ENCODE results near the gene EVI5. TPM values are rescaled to one million over a fixed set of nuclear protein-coding genes. Genes with fewer than 3 reads are reported as not detected.
A peak's percentile ranks its signal among the peaks of the same experiment; 100 is the strongest.

The EVI5 gene
- polyA plus RNA-seq: 1 to 10 TPM; 1.6 to 1.9 TPM

DNA sequence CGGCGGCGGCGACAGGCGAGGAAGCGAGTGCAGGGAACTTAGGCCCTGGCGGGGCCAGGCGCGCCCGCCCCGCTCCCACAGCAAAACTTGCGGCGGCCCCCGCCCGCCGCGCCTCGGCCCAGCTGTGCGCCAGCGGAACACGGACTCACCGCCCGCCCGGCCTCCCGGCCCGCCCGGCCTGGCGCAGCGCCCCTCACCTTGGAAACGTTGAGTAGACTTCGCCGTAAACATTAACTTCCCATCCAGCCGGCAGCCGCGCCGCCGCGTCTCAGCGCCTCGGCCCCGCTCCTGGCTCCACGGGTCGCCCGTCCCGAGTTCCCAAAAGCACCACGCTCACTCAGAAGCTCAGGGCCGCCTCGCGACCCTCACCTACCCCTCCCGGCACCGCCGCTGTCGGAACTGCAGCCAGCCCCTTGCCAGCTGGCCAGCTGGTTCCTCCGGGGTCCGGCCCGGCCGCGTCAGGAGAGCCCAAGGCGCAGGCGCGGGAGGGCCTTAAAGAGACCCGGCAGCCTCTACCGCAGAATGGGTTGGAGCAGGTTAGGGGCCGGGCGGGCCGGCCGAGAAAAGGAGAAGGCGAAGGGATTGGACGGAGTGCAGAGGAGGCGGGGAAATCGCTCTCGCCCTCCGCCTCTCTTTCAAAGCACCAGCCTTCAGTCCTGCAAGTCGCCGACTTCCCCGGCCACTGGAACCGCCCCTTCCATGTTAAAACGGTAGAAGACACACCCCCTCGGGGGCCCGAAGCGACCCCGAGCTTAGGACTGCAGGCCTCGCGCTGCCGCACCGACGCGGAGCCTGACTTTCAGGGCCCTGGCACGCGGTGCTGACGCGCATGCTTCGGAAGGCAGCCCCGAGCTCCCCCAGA is at the start of gene EVI5:
Gene EVI5, minus strand, starts transcription at position 470 of the 862 bp plus-strand sequence. CDS start 48,562 bp downstream, outside the sequence.
- no peaks in the 10 kb centered on the region for H3K36me3 ChIP-seq (ENCODE audit: control insufficient read depth in 2 of 2, insufficient read depth in 2 of 2, low read length in 1 of 2)
- H3K9me3 ChIP-seq (ENCODE audit: control insufficient read depth in 2 of 2, insufficient read depth in 1 of 2, low read depth in 1 of 2, low read length in 1 of 2): no peaks in the 10 kb centered on the region
- peak within 1 kb of the TSS; percentile 84 to 85 for H3K4me3 ChIP-seq (ENCODE audit: low read depth in 1 of 2, low read length in 2 of 2)
- H3K27ac ChIP-seq (ENCODE audit: low read depth in 2 of 2, low read length in 1 of 2): peak within 1 kb of the TSS; percentile 95 to 98
- H3K4me1 ChIP-seq (ENCODE audit: control insufficient read depth in 2 of 2, insufficient read depth in 2 of 2, low read length in 1 of 2): peaks cover 0 to 2% of the 10 kb centered on the region in 2 donors
- 1% methylated on average over 71 to 94 of the region's 94 CpGs for WGBS, 2 donors
- no peaks in the 10 kb centered on the region for H3K27me3 ChIP-seq (ENCODE audit: control insufficient read depth in 1 of 2, insufficient read depth in 2 of 2, low read length in 2 of 2)

DNA sequence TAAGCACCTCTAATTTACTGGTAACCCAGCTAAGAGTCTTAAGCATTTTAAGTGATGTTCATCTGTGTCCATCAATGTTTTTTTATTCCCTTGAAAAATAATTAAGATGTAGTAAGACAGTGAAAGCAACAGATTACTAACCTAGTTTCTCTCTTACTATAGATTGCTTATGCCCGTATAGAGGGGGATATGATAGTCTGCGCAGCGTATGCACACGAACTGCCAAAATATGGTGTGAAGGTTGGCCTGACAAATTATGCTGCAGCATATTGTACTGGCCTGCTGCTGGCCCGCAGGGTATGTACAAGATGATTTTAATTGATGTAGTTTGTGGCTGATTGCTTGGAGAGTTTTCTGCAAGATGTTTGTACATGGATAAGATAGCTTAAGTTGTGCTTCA is 49.7 kb upstream of the EVI5 start:
- peak overlapping the region in 1 of 2 donors; percentile 94 for H3K4me3 ChIP-seq (ENCODE audit: low read depth in 1 of 2, low read length in 2 of 2)
- H3K4me1 ChIP-seq (ENCODE audit: control insufficient read depth in 2 of 2, insufficient read depth in 2 of 2, low read length in 1 of 2): peaks cover 0 to 3% of the 10 kb centered on the region in 2 donors
- 59 to 64% methylated on average over 5 of the region's 5 CpGs for WGBS, 2 donors
- H3K9me3 ChIP-seq (ENCODE audit: control insufficient read depth in 2 of 2, insufficient read depth in 1 of 2, low read depth in 1 of 2, low read length in 1 of 2): no peaks in the 10 kb centered on the region
- H3K27me3 ChIP-seq (ENCODE audit: control insufficient read depth in 1 of 2, insufficient read depth in 2 of 2, low read length in 2 of 2): no peaks in the 10 kb centered on the region
- H3K27ac ChIP-seq (ENCODE audit: low read depth in 2 of 2, low read length in 1 of 2): no peak overlapping the region
- peaks cover 0 to 2% of the 10 kb centered on the region in 2 donors for H3K36me3 ChIP-seq (ENCODE audit: control insufficient read depth in 2 of 2, insufficient read depth in 2 of 2, low read length in 1 of 2)

DNA sequence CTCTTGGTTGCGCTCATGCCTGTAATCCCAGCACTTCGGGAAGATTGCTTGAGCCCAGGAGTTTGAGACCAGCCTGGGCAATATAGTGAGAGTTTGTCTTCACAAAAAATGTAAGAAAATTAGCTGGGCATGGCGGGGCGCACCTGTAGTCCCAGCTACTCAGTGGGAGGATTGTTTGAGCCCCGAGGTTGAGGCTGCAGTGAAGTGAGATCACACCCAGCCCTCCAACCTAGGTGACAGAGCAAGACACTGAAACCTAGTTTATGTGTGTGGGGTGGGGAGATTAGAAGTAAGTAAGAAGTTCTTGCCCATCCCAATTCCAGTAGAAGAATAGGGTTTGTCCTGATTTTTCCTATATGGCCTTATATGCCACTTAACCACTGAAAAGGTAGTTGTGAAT is 48.9 kb upstream of the EVI5 start:
- Histone ChIP-seq H3K36me3 (ENCODE audit: control insufficient read depth in 2 of 2, insufficient read depth in 2 of 2, low read length in 1 of 2) (peaks cover 0 to 2% of the 10 kb centered on the region in 2 donors), H3K4me3 (ENCODE audit: low read depth in 1 of 2, low read length in 2 of 2) (peak overlapping the region in 1 of 2 donors; percentile 94), H3K9me3 (ENCODE audit: control insufficient read depth in 2 of 2, insufficient read depth in 1 of 2, low read depth in 1 of 2, low read length in 1 of 2) (no peaks in the 10 kb centered on the region), H3K27ac (ENCODE audit: low read depth in 2 of 2, low read length in 1 of 2) (peak overlapping the region in 1 of 2 donors; percentile 59), H3K27me3 (ENCODE audit: control insufficient read depth in 1 of 2, insufficient read depth in 2 of 2, low read length in 2 of 2) (no peaks in the 10 kb centered on the region), H3K4me1 (ENCODE audit: control insufficient read depth in 2 of 2, insufficient read depth in 2 of 2, low read length in 1 of 2) (peaks cover 0 to 3% of the 10 kb centered on the region in 2 donors)
- WGBS, 2 donors: 45 to 48% methylated on average over 5 of the region's 5 CpGs

GRCh38 chr1:92832537-92833114 is 47.7 kb upstream of the EVI5 start:
- Histone ChIP-seq H3K36me3 (ENCODE audit: control insufficient read depth in 2 of 2, insufficient read depth in 2 of 2, low read length in 1 of 2) (no peaks in the 10 kb centered on the region), H3K9me3 (ENCODE audit: control insufficient read depth in 2 of 2, insufficient read depth in 1 of 2, low read depth in 1 of 2, low read length in 1 of 2) (no peaks in the 10 kb centered on the region), H3K27me3 (ENCODE audit: control insufficient read depth in 1 of 2, insufficient read depth in 2 of 2, low read length in 2 of 2) (no peaks in the 10 kb centered on the region), H3K27ac (ENCODE audit: low read depth in 2 of 2, low read length in 1 of 2) (peak overlapping the region; percentile 89 to 95), H3K4me3 (ENCODE audit: low read depth in 1 of 2, low read length in 2 of 2) (peak overlapping the region; percentile 94 to 95), H3K4me1 (ENCODE audit: control insufficient read depth in 2 of 2, insufficient read depth in 2 of 2, low read length in 1 of 2) (peaks cover 0 to 3% of the 10 kb centered on the region in 2 donors)
- 0 to 1% methylated on average over 19 of the region's 19 CpGs for WGBS, 2 donors

DNA sequence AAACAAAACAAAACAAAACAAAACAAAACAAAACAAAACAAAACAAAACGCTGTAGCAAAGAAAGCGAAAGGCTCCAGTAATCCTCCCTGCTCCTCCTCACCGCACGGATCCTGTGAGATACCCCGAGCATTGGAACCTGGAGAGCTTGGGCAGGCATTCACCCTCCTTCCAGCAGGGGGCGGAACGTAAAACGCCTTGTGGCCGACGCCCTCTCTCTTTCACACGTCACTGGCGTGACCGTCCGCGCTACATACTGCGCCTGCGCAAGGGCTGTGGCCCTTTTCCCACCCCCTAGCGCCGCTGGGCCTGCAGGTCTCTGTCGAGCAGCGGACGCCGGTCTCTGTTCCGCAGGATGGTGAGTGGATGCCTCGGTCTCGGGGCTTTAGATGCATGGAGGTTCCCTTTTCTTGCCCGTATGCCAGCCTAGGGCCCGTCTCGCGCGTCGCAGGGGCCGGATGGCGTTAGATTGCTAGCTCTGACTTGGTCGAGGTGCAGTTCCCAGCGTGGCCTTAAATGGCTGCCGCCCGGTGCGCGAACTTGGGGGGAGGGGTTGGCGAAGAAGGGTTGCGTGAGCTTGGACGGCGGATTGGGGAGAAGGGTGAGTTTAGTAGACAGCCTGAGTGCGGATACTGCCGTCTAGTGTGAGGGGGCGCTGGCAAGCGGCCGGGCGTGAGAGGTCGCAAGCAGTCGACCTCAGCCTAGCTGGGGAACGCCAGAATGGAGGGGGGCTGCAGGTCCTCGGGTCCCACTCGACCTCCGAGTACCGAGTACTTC is 47.0 kb upstream of the EVI5 start, which contains the start of gene RPL5:
Gene RPL5, plus strand, starts transcription at position 279 of the 775 bp plus-strand sequence. Its CDS starts 75 bp downstream, at position 354.
- H3K4me1 ChIP-seq (ENCODE audit: control insufficient read depth in 2 of 2, insufficient read depth in 2 of 2, low read length in 1 of 2): peaks cover 0 to 3% of the 10 kb centered on the region in 2 donors
- H3K27ac ChIP-seq (ENCODE audit: low read depth in 2 of 2, low read length in 1 of 2): peak within 1 kb of the TSS; percentile 89 to 95
- H3K4me3 ChIP-seq (ENCODE audit: low read depth in 1 of 2, low read length in 2 of 2): peak within 1 kb of the TSS; percentile 94 to 95
- no peaks in the 10 kb centered on the region for H3K27me3 ChIP-seq (ENCODE audit: control insufficient read depth in 1 of 2, insufficient read depth in 2 of 2, low read length in 2 of 2)
- WGBS, 2 donors: 0 to 1% methylated on average over 57 of the region's 57 CpGs
- no peaks in the 10 kb centered on the region for H3K9me3 ChIP-seq (ENCODE audit: control insufficient read depth in 2 of 2, insufficient read depth in 1 of 2, low read depth in 1 of 2, low read length in 1 of 2)
- no peaks in the 10 kb centered on the region for H3K36me3 ChIP-seq (ENCODE audit: control insufficient read depth in 2 of 2, insufficient read depth in 2 of 2, low read length in 1 of 2)

DNA sequence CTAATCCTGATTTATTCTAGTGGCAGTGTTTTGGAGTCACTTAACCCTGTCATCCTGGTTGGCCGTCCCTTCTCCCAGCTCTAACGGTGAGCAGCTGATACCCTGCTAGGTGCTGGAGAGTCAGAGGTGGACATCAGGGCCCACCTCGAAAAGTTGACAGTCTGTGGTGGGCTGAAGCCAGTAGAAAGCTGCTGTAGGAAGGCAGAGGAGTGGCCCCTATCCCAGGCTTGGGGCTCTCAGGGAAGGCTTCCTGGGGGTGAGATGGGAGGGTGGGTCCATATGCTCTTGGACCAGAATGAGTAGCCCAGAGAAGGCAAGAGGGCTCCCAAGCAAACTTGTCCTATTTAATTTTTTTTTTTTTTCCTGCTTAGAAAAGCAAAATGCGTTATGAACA is 46.5 kb upstream of the EVI5 start:
- no peaks in the 10 kb centered on the region for H3K27me3 ChIP-seq (ENCODE audit: control insufficient read depth in 1 of 2, insufficient read depth in 2 of 2, low read length in 2 of 2)
- H3K4me1 ChIP-seq (ENCODE audit: control insufficient read depth in 2 of 2, insufficient read depth in 2 of 2, low read length in 1 of 2): peaks cover 0 to 3% of the 10 kb centered on the region in 2 donors
- WGBS, 2 donors: 50 to 61% methylated on average over 4 of the region's 4 CpGs
- H3K9me3 ChIP-seq (ENCODE audit: control insufficient read depth in 2 of 2, insufficient read depth in 1 of 2, low read depth in 1 of 2, low read length in 1 of 2): no peaks in the 10 kb centered on the region
- H3K27ac ChIP-seq (ENCODE audit: low read depth in 2 of 2, low read length in 1 of 2): peak overlapping the region in 1 of 2 donors; percentile 13
- H3K36me3 ChIP-seq (ENCODE audit: control insufficient read depth in 2 of 2, insufficient read depth in 2 of 2, low read length in 1 of 2): no peaks in the 10 kb centered on the region
- H3K4me3 ChIP-seq (ENCODE audit: low read depth in 1 of 2, low read length in 2 of 2): peak overlapping the region in 1 of 2 donors; percentile 94

- no peaks in the 10 kb centered on the region for H3K36me3 ChIP-seq (ENCODE audit: control insufficient read depth in 2 of 2, insufficient read depth in 2 of 2, low read length in 1 of 2)
- H3K9me3 ChIP-seq (ENCODE audit: control insufficient read depth in 2 of 2, insufficient read depth in 1 of 2, low read depth in 1 of 2, low read length in 1 of 2): no peaks in the 10 kb centered on the region
- 69 to 77% methylated on average over 5 to 6 of the region's 6 CpGs for WGBS, 2 donors
- H3K4me3 ChIP-seq (ENCODE audit: low read depth in 1 of 2, low read length in 2 of 2): no peak overlapping the region
- H3K4me1 ChIP-seq (ENCODE audit: control insufficient read depth in 2 of 2, insufficient read depth in 2 of 2, low read length in 1 of 2): no peaks in the 10 kb centered on the region
- H3K27me3 ChIP-seq (ENCODE audit: control insufficient read depth in 1 of 2, insufficient read depth in 2 of 2, low read length in 2 of 2): no peaks in the 10 kb centered on the region
- no peak overlapping the region for H3K27ac ChIP-seq (ENCODE audit: low read depth in 2 of 2, low read length in 1 of 2)
These were observed 41.9 kb upstream of the EVI5 start for GRCh38 chr1:92826792-92827191.

DNA sequence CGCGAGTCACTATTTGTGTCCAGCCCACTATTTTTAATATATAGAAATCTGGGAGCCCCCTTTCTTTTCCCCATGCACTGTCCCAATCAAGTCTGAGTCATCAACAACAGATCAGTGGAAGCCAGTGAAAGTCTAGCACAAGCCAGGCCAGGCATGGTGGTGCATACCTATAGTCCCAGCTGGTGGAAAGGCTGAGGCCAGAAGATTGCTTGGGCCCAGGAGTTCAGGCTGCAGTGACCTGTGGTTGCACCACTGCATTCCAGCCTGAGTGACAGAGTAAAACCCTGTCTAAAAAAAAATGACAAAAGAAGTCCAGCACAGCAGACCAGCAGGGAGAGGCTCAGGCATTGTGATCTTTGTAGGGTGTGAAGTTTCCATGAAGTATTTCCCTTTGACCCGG is 38.0 kb upstream of the EVI5 start:
- no peaks in the 10 kb centered on the region for H3K4me1 ChIP-seq (ENCODE audit: control insufficient read depth in 2 of 2, insufficient read depth in 2 of 2, low read length in 1 of 2)
- 81 to 84% methylated on average over 3 of the region's 3 CpGs for WGBS, 2 donors

DNA sequence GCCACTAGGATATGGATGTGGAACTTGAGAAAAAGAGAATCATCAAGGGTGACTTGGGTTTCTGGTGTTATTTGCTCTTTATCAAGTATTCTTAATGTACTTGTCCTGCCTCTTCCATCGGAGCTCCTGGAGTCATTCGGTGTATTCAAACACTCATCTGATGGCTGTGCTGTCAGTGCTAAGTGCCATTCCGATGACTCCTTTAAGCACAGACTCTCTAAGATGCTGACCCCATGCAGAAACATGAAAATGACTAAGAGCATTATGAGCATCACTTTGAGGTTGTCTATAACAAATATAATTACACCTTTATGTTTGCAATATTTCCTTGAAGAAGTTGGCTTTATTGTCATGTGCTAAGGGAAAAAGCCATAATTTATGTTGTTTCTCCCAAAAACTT is 35.6 kb upstream of the EVI5 start:
- 87 to 88% methylated on average over 3 of the region's 3 CpGs for WGBS, 2 donors
- no peaks in the 10 kb centered on the region for H3K9me3 ChIP-seq (ENCODE audit: control insufficient read depth in 2 of 2, insufficient read depth in 1 of 2, low read depth in 1 of 2, low read length in 1 of 2)
- H3K4me3 ChIP-seq (ENCODE audit: low read depth in 1 of 2, low read length in 2 of 2): no peak overlapping the region
- no peak overlapping the region for H3K27ac ChIP-seq (ENCODE audit: low read depth in 2 of 2, low read length in 1 of 2)
- H3K27me3 ChIP-seq (ENCODE audit: control insufficient read depth in 1 of 2, insufficient read depth in 2 of 2, low read length in 2 of 2): no peaks in the 10 kb centered on the region
- H3K4me1 ChIP-seq (ENCODE audit: control insufficient read depth in 2 of 2, insufficient read depth in 2 of 2, low read length in 1 of 2): no peaks in the 10 kb centered on the region
- no peaks in the 10 kb centered on the region for H3K36me3 ChIP-seq (ENCODE audit: control insufficient read depth in 2 of 2, insufficient read depth in 2 of 2, low read length in 1 of 2)

More for the DNA sequence above, 38.0 kb upstream of the EVI5 start:
- H3K9me3 ChIP-seq (ENCODE audit: control insufficient read depth in 2 of 2, insufficient read depth in 1 of 2, low read depth in 1 of 2, low read length in 1 of 2): no peaks in the 10 kb centered on the region
- no peaks in the 10 kb centered on the region for H3K36me3 ChIP-seq (ENCODE audit: control insufficient read depth in 2 of 2, insufficient read depth in 2 of 2, low read length in 1 of 2)
- H3K27me3 ChIP-seq (ENCODE audit: control insufficient read depth in 1 of 2, insufficient read depth in 2 of 2, low read length in 2 of 2): no peaks in the 10 kb centered on the region
- no peak overlapping the region for H3K4me3 ChIP-seq (ENCODE audit: low read depth in 1 of 2, low read length in 2 of 2)
- no peak overlapping the region for H3K27ac ChIP-seq (ENCODE audit: low read depth in 2 of 2, low read length in 1 of 2)

All from esophagus (tissue), 2 donors.